Measurements from ENCODE around the gene LRRIQ4. TPM values are rescaled to one million over a fixed set of nuclear protein-coding genes. Genes with fewer than 3 reads are reported as not detected.

The LRRIQ4 gene
- polyA plus RNA-seq, 3 donors: not detected

- no peak overlapping the region for H2AFZ ChIP-seq (ENCODE audit: insufficient read depth, low read depth, low read length, poor library complexity, severe bottlenecking)
- H3K36me3 Mint-ChIP-seq: peaks cover 7 to 8% of the 10 kb centered on the region in 2 donors
- H3K4me2 ChIP-seq (replicated peaks; ENCODE audit: extremely low read depth, low read length, poor library complexity, severe bottlenecking): no peak overlapping the region
- no peaks in the 10 kb centered on the region for H3K9me3 ChIP-seq (replicated peaks in 1 of 2; ENCODE audit: control insufficient read depth in 1 of 2, insufficient read depth in 1 of 2, low read length in 2 of 2)
- H4K20me1 ChIP-seq (ENCODE audit: insufficient read depth, low read length): no peaks in the 10 kb centered on the region
- no peak overlapping the region for H3K27ac Mint-ChIP-seq
- DNase-seq: no peak
- no peaks in the 10 kb centered on the region for H3K4me1 ChIP-seq (ENCODE audit: control insufficient read depth in 1 of 2, insufficient read depth in 2 of 2, low read length in 2 of 2)
- H3K4me3 ChIP-seq (replicated peaks in 1 of 3; ENCODE audit: low read depth in 2 of 3, low read length in 3 of 3): no peak overlapping the region
- H3K4me3 Mint-ChIP-seq: no peak overlapping the region
- no peaks in the 10 kb centered on the region for H3K36me3 ChIP-seq (replicated peaks in 1 of 2; ENCODE audit: control insufficient read depth in 1 of 2, insufficient read depth in 2 of 2, low read length in 2 of 2)
- no peak overlapping the region for H3K27ac ChIP-seq (ENCODE audit: low read depth in 1 of 2, low read length in 2 of 2)
- no CpG with 5 or more reads among the region's 3 CpGs for WGBS (ENCODE audit: insufficient coverage)
- no peaks in the 10 kb centered on the region for H3K4me1 Mint-ChIP-seq
- H3K9me3 Mint-ChIP-seq: no peaks in the 10 kb centered on the region
- no peaks in the 10 kb centered on the region for H3K27me3 ChIP-seq (ENCODE audit: control insufficient read depth in 2 of 2, insufficient read depth in 2 of 2, low read length in 2 of 2)
- H3K9ac ChIP-seq (ENCODE audit: insufficient read depth, low read length, poor library complexity, severe bottlenecking): no peak overlapping the region
- H3K79me2 ChIP-seq (ENCODE audit: insufficient read depth, low read length): no peaks in the 10 kb centered on the region
- no peak for TF ChIP-seq CTCF (IDR thresholded peaks at IDR 0.05)
- intact Hi-C loops (cut with micrococcal nuclease): no loop called here
- H3K27me3 Mint-ChIP-seq (ENCODE audit: low read depth in 3 of 3): no peaks in the 10 kb centered on the region
These were observed 8.0 kb upstream of the LRRIQ4 start for GRCh38 chr3:169804681-169805080.

- Histone ChIP-seq H3K27ac (ENCODE audit: low read depth in 1 of 2, low read length in 2 of 2) (no peak overlapping the region), H3K36me3 (replicated peaks in 1 of 2; ENCODE audit: control insufficient read depth in 1 of 2, insufficient read depth in 2 of 2, low read length in 2 of 2) (no peaks in the 10 kb centered on the region), H3K9me3 (replicated peaks in 1 of 2; ENCODE audit: control insufficient read depth in 1 of 2, insufficient read depth in 1 of 2, low read length in 2 of 2) (no peaks in the 10 kb centered on the region), H3K9ac (ENCODE audit: insufficient read depth, low read length, poor library complexity, severe bottlenecking) (no peak overlapping the region), H3K4me2 (replicated peaks; ENCODE audit: extremely low read depth, low read length, poor library complexity, severe bottlenecking) (no peak overlapping the region), H4K20me1 (ENCODE audit: insufficient read depth, low read length) (no peaks in the 10 kb centered on the region), H3K4me3 (replicated peaks in 1 of 3; ENCODE audit: low read depth in 2 of 3, low read length in 3 of 3) (no peak overlapping the region), H2AFZ (ENCODE audit: insufficient read depth, low read depth, low read length, poor library complexity, severe bottlenecking) (peak overlapping the region; percentile 61), H3K4me1 (ENCODE audit: control insufficient read depth in 1 of 2, insufficient read depth in 2 of 2, low read length in 2 of 2) (peaks cover 26 to 31% of the 10 kb centered on the region in 2 donors), H3K79me2 (ENCODE audit: insufficient read depth, low read length) (no peaks in the 10 kb centered on the region), H3K27me3 (ENCODE audit: control insufficient read depth in 2 of 2, insufficient read depth in 2 of 2, low read length in 2 of 2) (peaks cover 0 to 3% of the 10 kb centered on the region in 2 donors)
- DNase-seq: no peak
- Mint-ChIP-seq H3K4me3 (no peak overlapping the region), H3K27me3 (ENCODE audit: low read depth in 3 of 3) (peaks cover 0 to 4% (median 2%) of the 10 kb centered on the region in 3 donors), H3K27ac (no peak overlapping the region), H3K4me1 (peaks cover 26% of the 10 kb centered on the region), H3K36me3 (peaks cover 2 to 5% of the 10 kb centered on the region in 2 donors), H3K9me3 (no peaks in the 10 kb centered on the region)
- no peak for TF ChIP-seq CTCF (IDR thresholded peaks at IDR 0.05)
- intact Hi-C loops (cut with micrococcal nuclease): no loop called here
- no CpG with 5 or more reads among the region's 2 CpGs for WGBS (ENCODE audit: insufficient coverage)
These were observed 3.4 kb upstream of the LRRIQ4 start for GRCh38 chr3:169809230-169809795.

All from CD14-positive monocyte (primary cell).